ENCODE data around the gene P3H3.
A peak's percentile ranks its signal among the peaks of the same experiment; 100 is the strongest.

Gene P3H3

DNA sequence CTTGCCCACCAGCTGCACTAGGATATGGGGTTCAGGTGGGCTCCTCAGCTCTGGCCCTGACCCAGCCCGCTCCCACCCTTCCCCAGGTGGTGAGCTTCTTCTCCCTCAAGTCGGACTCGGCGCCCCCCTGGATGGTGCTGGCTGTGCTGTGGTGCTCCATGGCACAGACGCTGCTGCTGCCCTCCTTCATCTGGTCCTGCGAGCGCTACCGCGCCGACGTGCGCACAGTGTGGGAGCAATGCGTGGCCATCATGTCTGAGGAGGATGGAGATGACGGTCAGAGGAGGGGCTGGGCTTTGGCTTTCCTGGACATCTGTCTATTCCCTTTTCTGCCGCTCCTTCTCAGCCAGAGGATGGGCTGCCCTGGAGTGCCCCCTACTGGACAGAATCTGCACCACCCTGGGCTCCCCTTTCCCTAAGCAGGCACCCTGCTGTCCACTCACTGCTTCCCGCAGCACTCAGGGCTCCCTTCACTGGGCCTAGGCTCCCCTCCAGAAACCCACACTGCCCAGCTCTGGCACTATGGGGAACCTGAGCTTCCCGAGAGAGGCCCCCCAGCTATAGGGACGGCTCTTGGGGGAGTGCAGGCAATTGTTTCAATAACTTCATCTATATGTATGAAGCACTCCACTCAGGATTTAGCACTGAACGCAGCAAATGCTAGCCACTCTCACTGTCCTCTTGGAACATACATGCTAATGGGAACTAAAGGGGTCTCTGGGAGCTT is 2.6 kb upstream of the P3H3 start:
- DNase-seq (ENCODE audit: low read depth) = peak; percentile 56
- H3K4me3 ChIP-seq (ENCODE audit: low read depth, low read length) = peak overlapping the region; percentile 42

DNA sequence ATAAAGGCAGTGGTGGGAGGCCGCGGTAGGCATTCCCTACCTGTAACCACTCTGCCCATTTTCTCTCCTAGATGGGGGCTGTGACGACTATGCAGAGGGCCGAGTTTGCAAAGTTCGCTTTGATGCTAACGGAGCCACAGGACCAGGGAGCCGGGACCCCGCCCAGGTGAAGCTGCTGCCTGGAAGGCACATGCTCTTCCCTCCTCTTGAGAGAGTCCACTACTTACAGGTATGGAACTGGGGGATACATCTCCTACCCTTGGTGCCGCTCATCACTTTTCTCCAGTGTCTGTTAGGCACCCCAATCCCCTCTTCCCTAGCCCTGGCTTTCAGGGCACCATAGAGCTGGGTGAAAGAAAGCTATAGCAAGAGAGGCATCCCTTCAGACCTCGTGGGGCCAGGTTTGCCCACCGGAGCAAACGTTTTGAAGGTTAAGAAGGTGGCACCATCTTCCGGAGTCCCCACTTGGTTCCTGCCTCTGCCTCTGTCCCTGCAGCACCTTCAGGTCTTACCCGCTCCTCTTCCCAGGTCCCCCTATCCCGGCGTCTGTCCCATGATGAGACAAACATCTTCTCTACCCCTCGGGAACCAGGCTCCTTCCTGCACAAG is 2.0 kb upstream of the P3H3 start:
- DNase-seq (ENCODE audit: low read depth) = no peak

DNA sequence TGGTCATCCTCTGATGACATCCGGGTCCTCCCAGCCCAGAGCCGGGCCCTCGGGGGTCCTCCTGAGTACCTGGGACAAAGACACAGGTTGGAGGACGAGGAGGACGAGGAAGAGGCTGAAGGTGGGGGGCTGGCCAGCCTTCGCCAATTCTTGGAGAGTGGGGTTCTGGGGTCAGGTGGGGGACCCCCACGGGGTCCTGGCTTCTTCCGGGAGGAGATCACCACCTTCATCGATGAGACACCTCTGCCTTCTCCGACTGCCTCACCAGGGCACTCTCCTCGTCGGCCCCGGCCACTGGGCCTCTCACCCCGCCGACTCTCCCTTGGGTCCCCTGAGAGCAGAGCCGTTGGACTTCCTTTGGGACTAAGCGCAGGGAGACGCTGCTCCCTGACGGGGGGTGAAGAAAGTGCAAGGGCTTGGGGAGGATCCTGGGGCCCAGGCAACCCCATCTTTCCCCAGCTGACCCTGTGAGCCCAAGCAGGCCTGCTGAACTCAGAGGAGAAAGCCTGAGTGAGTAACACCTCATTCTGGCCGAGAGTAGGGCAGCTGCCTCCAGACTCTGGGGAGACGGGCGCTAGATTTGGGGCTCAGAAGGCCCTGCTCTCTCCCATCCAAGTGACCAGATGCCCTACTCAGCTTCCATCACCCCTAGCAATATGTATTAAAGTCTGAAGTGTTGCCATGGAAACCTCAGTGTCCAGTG is 1.3 kb upstream of the P3H3 start:
- no peak overlapping the region for H3K4me3 ChIP-seq (ENCODE audit: low read depth, low read length)
- no peak for DNase-seq (ENCODE audit: low read depth)

More for the DNA sequence above, 2.0 kb upstream of the P3H3 start:
- no peak overlapping the region for H3K4me3 ChIP-seq (ENCODE audit: low read depth, low read length)

DNA sequence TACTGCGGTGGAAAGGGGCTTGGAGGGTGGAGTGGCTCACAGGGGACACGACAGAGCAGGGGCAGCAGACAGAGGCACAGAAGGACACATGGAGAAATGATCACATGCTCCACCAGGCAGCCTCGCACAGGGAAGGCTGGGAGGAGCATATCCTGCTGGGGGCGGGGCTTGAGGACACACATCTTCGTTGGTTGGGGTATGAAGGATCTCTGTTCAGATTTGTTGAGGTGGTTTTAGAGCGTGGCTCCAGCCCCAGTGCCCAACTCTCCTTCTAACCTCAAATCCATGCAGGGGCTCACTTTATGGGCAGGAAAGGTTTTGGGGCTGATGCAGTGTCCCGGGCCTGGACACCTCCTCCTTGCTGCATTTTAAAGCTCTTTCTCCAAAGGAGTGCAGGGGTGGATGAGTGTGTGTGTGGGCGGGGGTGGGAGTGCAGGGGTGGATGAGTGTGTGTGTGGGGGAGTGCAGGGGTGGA is 733 bp upstream of the P3H3 start:
- peak overlapping the region; percentile 31 for H3K4me3 ChIP-seq (ENCODE audit: low read depth, low read length)
- DNase-seq (ENCODE audit: low read depth) = peak; percentile 62

DNA sequence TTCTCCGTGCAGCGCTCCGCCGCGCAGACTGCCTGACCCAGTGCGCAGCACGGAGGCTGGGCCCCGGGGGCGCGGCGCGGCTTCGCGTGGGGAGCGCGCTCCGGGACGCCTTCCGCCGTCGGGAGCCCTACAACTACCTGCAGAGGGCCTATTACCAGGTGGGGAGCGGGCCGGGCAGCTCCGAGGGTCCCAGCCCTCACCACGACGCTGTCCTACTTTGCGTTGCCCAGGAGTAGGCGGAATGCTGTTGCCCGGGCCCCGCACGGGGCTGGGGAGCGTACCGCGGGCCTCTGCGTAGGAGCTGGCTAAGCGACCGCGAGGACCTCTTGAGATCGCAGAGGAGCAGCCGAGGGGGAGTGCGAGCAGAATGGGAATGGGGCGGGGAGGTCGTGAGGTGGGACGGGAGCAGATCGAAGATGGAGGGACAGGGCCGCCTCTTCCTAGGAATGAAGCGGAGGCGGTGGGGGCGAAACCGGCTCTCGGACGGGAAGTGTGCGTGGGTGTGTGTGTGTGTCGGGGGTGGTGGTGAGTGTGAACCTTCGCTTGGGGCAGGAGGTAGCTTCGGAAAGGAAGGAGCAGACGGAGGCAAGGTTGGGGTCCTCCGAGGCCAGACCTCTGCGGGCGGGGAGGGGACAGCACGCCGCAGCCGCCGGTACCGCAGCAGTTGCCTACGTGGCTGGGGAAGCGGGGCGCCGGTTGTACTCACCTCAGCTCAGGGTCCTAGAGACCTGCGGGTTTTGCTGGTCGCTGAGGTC is 751 bp downstream of the P3H3 start:
- DNase-seq (ENCODE audit: low read depth) = no peak
- peak overlapping the region; percentile 97 for H3K4me3 ChIP-seq (ENCODE audit: low read depth, low read length)

DNA sequence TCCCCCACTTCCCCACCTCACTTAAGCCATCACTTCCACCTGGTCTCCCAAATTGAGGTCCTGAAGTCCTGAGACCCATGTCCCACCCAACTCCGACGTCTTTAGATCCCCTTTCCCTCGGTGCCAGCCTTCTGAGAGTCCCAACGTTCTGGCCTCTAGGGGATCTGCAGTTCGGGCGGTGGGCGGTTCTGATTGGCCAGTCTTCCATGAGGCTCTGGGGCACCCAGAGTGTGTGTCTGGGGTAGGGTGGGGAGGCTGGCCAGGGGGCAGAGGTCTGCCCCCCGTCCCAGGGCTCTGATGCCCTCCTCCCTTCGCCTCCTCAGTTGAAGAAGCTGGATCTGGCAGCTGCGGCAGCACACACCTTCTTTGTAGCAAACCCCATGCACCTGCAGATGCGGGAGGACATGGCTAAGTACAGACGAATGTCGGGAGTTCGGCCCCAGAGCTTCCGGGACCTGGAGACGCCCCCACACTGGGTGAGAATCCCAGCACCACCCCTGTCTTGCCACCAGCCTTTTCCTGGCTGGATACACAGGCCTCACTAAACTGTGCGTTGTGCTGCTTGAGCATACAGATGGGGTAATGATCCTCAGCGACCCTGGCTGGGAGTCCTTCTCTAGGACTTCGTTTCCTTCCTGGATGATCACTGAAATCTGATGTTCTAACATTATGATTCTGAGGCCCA is 1.5 kb downstream of the P3H3 start:
- DNase-seq (ENCODE audit: low read depth) = no peak
- peak overlapping the region; percentile 97 for H3K4me3 ChIP-seq (ENCODE audit: low read depth, low read length)

DNA sequence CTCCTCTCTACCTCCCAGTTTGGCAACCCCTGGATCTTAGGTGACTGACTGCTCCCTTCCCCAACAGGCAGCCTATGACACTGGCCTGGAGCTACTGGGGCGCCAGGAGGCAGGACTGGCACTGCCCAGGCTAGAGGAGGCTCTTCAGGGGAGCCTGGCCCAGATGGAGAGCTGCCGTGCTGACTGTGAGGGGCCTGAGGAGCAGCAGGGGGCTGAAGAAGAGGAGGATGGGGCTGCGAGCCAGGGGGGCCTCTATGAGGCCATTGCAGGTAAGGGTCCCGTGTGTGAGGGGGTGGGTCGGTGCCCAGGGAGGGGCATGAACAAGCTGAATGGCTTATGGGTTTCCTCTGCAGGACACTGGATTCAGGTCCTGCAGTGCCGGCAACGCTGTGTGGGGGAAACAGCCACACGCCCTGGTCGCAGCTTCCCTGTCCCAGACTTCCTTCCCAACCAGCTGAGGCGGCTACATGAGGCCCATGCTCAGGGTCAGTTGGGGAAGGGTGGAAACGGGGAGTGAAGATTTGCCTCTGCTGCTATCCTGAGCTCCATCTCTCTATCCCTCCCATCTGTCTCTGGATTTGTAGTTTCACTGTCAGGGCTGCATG is 2.2 kb downstream of the P3H3 start:
- peak overlapping the region; percentile 97 for H3K4me3 ChIP-seq (ENCODE audit: low read depth, low read length)
- DNase-seq (ENCODE audit: low read depth) = no peak

DNA sequence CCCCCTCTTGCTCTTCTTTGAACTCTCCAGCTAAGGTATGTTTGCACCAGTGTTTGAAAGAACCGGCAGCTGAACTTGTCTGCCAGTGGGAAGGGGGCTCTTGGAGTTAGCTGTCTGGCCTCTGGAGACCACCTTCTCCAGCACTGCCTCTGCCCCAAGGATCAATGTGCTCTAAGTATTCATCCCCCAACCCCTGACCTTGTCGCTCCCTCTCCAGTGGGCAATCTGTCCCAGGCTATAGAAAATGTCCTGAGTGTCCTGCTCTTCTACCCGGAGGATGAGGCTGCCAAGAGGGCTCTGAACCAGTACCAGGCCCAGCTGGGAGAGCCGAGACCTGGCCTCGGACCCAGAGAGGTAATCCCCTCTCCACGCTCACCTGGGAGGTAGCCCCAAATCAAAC is 2.8 kb downstream of the P3H3 start:
- H3K4me3 ChIP-seq (ENCODE audit: low read depth, low read length) = no peak overlapping the region
- no peak for DNase-seq (ENCODE audit: low read depth)

DNA sequence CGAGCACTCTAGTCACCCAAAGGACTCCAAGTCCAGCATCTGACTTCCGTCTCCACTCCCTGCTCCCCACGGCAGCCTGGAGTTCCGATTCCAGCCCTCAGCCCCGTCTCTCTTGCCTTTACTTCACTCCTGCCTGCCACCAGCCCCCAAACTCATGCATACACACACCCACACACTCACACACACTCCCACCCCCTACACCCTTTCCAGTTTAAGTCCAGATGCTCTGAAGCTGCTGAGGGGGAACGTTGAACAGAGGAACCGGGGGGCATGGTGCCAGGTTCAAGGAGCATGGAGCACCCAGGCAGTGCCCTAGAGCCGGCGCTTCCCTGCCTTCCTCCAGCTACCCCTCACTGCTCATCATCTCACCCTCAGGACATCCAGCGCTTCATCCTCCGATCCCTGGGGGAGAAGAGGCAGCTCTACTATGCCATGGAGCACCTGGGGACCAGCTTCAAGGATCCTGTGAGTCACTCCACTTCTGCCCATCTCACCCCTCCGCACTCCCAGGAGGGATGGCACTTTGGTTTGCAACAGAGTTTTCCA is 3.3 kb downstream of the P3H3 start:
- no peak overlapping the region for H3K4me3 ChIP-seq (ENCODE audit: low read depth, low read length)
- no peak for DNase-seq (ENCODE audit: low read depth)

DNA sequence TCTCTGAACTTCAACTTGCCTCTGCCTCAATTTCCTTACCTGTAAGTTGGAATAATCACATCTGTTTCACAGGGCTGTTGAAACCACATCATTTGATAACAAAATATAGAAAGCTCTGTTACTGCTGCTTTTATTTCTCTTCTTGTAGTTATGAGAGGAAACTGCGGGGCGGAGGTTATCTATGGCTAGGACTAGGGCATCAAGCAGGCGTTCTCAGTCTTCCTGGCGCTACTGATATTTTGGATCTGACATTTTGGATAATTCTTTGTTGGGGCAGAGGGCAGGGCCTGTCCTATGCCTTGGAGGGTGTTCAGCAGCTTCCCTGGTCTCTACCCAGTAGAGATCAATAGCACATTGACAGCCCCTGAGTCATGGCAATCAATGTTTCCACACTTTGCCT is 3.9 kb downstream of the P3H3 start:
- no peak for DNase-seq (ENCODE audit: low read depth)
- no peak overlapping the region for H3K4me3 ChIP-seq (ENCODE audit: low read depth, low read length)

DNA sequence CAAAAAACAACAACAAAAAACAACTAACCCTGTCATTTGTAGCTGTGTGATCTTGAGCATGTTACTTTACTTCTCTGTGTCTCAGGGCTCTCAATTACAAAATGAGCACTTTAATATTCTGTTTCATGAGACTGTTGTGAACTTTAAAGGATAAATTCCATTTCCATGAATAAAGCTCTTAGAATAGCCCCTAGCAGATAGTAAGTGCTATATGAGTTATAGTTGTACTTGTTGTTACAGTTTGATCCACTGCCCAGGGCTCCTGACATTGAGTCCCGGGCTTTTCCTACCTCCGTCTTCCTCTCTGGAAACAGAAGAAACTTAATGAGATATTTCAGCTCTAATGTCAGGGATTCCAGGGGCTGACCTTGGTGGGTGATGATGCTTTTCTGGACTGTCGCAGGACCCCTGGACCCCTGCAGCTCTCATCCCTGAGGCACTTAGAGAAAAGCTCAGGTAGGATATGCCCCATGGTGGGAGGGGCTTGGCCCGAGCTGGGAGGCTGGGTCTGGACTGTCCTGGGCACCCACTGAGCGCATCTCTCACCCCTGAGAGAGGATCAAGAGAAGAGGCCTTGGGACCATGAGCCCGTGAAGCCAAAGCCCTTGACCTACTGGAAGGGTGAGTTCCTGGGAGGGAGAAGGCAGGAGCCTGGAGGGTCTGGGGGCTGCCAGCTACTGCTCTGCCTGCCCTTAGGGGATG is 5.1 kb downstream of the P3H3 start:
- no peak overlapping the region for H3K4me3 ChIP-seq (ENCODE audit: low read depth, low read length)
- DNase-seq (ENCODE audit: low read depth) = no peak

DNA sequence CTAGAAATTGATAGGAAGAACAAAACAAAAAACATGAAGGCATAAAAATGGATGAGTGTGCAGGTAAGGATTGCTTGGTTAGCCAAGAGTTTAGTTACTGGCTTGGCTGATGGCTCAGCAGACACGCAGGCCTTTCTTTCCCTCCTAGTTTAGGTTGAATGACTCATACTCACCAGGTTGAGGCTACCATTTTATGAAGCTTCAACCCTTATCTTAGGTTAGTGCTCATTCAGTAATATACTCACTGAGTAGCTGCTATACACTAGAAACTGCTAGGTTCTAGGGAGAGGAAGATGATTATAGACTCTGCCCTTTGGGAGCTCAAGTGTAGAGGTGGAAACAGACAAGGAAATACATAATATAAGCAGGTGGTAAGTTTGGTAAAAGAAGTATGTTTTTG is 6.0 kb downstream of the P3H3 start:
- H3K4me3 ChIP-seq (ENCODE audit: low read depth, low read length) = no peak overlapping the region
- DNase-seq (ENCODE audit: low read depth) = no peak

DNA sequence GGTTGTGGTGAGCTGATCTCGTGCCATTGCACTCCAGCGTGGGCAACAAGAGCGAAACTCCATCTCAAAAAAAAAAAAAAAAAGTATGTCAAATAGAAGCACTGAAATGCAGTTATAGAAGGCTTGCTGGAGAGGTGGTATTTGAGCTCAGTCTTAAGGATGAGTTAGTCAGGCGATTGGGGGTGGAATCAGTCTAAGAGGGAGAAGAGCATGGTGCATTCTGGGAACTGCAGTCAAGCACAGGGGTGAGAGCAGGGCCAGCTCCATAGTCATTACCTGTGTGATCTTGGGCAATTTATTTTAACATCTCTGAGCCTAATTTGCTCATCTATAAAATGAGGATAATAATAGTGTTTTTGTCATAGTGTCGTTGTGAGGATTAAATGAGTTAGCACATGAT is 6.7 kb downstream of the P3H3 start:
- no peak for DNase-seq (ENCODE audit: low read depth)
- H3K4me3 ChIP-seq (ENCODE audit: low read depth, low read length) = no peak overlapping the region

DNA sequence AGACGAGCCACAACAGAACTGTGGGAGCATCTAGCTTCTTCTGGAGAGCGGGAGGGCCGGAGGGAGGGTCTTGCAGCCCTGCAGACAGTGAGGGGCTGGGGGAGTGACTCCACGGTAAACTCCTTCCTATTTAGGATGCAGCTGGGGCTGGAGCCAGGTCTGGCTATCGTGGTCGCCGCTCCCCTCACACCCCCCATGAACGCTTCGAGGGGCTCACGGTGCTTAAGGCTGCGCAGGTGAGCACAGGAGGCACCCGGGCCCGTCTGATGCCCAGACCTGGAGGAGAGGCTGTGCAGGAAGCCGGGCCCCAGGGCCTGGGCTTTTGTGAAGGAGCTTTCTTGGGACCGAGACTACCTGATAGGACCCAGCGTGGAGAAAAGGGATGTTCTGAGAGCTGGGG is 8.6 kb downstream of the P3H3 start:
- no peak for DNase-seq (ENCODE audit: low read depth)
- no peak overlapping the region for H3K4me3 ChIP-seq (ENCODE audit: low read depth, low read length)

DNA sequence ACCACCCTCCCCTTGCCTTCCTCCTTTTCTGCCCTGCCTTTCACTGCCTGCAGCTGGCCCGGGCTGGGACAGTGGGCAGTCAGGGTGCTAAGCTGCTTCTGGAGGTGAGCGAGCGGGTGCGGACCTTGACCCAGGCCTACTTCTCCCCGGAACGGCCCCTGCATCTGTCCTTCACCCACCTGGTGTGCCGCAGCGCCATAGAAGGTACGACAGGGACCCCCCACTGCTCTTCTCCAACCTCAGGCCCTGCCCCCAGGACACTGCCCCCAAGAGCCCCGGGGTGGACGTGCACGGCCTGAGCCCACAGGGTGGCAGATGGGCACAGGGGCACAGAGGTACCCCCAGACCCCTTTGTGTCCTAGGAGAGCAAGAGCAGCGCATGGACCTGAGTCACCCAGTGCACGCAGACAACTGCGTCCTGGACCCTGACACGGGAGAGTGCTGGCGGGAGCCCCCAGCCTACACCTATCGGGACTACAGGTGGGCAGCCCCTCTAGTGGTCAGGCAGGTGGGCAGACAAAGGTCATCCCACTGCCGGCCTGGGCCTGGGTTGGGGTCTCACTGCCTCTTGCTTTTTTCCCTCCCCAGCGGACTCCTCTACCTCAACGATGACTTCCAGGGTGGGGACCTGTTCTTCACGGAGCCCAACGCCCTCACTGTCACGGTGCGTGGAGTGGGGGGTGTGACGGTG is 9.3 kb downstream of the P3H3 start:
- DNase-seq (ENCODE audit: low read depth) = no peak
- H3K4me3 ChIP-seq (ENCODE audit: low read depth, low read length) = no peak overlapping the region

DNA sequence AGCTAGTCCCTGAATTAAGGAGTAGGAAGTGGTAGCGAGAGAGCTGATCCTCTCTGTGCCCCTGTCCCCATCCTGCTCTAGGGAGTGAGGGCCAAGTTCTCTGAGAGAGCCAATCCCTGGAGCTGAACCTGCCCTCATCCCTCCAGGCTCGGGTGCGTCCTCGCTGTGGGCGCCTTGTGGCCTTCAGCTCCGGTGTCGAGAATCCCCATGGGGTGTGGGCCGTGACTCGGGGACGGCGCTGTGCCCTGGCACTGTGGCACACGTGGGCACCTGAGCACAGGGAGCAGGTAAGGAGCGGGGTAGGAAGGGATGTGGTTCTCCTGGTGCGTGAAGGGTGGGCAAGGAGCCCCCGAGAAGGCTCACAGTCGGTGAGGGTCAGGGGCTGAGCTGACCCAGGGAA is 10.6 kb downstream of the P3H3 start:
- no peak overlapping the region for H3K4me3 ChIP-seq (ENCODE audit: low read depth, low read length)
- no peak for DNase-seq (ENCODE audit: low read depth)

DNA sequence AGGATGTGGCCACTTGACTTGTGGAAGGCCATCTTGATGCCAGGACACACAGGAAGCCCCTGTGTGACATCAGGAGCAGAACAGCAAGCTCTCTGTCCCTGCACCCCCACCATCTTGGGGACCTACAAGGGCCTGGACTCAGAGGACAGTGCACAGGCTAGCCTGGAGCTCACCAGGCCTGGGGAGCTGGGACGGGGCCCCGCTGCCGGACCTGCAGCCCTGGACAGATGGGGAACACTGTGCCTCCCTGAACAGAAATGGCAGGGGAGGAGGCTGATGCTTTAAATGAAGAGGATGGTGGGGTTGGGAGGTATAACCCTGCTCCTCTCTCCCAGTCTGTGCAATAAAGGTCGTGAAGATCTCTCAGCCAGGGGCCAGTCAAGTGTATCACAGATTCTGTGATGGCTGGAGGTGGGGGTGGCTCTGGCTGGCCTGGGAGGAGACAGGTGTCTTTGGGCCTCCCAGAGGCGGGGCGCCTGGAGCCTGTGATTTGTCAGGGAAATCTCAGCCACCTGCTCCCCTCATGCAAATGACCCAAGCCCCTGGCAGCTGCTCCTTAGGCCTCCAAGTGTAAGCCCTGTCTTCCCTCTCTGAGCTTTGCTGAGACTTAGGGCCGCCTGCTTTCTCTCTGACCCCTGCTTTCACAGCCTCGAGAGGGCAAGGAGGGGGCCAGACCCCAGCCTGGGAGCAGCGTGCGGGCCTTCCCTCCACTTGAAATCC is 11.4 kb downstream of the P3H3 start:
- no peak overlapping the region for H3K4me3 ChIP-seq (ENCODE audit: low read depth, low read length)
- DNase-seq (ENCODE audit: low read depth) = no peak
